ENCODE results near the gene LDB3.

Gene LDB3

DNA sequence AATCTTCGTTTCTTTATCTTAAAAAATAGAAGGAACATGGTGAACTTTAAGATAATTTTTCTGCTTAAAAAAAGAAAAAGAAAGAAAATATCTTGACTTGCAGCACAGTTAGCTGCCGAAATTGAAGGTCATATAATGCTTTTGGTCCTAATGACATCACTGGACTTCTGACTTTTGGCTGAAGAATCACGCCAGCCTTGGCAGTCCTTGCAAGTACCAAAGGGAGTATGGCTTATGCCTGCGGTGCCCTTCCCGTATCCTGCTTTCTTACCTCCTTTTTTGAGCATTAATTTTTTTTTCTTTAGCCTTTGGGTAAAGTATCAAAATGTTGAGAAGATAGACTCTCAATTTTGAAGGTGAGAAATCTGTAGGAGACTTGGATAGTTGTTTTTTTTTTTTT, 95.1 kb downstream of the LDB3 start:
- DNase-seq (ENCODE audit: low read depth) = no peak

DNA sequence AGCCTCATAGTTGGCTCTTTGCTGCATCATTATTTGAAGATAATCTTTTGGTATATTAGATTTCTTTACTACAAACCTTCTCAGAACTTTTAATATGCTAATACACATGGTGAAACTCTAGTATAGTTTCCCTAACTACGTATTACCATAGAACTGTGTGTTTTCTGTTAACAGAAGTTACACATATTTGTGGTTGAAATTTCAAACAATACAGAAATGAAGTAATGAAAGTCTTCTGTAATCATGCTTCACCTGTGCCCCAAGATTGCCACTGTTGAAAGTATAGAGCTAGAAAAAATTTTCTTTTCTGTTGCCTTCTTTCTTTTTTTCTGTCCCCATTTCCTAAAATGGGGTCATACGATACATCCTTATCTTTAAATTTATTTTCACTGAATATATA, 97.2 kb downstream of the LDB3 start:
- no peak for DNase-seq (ENCODE audit: low read depth)

DNA sequence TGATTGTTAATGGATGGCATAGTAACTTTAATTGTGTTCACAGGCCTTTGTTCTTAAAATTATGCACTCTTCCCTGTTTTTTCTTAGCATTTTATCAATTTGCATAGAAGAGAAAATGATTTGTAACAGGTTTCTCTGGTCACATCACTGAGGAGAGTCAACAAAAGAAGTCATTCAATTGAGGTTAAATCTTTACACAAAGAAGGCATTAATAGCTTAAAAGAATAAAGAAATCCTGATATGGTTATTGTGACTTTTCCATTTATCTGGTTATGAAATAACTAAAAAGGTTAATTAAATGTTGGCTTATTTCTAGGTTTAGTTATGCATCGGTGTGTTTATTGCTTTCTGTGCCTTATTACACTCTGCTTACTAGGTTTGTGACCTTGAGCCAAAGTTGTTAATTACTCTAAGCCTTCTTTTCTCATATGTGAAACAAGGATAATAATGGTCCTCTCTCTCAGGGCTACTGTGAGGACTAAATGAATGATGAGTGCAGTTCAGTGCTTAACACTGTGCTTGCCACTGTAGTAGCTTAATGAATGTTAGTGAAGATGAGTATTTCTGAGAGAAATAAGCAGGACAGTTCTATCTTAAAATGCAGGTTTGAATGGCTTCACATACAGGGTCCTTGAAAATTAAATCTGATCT, 100.2 kb downstream of the LDB3 start:
- no peak for DNase-seq (ENCODE audit: low read depth)

DNA sequence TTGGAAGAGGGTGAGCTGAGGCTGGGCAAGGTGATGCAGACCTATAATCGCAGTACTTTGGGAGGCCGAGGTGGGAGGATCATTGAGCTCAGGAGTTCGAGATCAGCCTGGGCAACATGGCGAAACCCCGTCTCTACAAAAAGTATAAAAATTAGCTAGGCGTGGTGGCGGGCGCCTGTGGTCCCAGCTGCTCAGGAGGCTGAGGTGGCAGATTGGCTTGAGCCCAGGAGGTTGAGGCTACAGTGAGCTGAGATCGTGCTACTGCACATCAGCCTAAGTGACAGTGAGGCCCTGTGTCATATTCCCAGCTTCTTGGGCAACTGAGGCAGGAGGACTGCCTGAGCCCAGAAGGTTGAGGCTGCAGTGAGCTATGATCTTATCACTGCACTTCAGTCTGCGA, 101.7 kb downstream of the LDB3 start:
- no peak for DNase-seq (ENCODE audit: low read depth)

DNA sequence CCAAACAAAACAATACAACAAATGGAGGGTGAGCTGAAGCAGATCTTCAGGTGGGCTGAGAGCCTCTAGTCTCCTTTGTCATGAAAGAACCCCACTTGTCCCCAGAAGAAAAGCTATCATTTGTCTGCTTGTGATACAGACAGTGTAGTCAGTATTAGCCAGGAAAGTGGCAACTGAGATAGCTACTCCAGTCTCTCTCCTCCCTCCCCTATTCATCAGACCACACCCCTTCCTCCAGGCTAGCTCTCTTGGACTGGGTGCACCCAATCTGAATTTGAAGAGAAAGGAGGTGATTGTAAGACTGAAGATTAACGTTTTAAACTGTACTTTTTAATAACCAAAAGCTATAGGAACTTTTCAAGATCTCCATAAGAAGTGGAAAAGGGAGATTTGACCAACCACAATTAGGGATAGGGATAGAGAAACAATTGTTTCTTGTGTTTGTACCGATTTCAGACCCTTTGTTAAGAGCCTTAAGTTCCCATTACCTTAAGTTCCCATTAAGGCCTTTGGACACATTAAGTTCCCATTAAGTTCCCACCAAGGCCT, 102.2 kb downstream of the LDB3 start:
- DNase-seq (ENCODE audit: low read depth) = no peak

DNA sequence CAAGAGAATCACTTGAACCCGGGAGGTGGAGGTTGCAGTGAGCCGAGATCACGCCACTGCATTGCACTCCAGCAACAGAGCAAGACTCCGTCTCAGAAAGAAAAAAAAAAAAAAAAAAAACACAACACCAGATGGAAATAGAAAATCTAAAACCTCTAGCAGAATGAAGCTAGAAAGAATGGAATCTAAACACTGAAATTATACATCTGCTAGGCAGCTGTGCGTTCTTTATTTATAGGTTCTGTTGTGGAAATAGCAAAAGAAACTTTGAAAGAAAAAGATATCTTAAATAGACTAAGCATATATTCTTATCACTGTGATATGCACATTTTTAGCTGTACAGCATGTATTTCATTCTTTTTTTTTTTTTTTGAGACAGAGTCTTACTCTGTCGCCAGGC, 105.2 kb downstream of the LDB3 start:
- DNase-seq (ENCODE audit: low read depth) = no peak

DNA sequence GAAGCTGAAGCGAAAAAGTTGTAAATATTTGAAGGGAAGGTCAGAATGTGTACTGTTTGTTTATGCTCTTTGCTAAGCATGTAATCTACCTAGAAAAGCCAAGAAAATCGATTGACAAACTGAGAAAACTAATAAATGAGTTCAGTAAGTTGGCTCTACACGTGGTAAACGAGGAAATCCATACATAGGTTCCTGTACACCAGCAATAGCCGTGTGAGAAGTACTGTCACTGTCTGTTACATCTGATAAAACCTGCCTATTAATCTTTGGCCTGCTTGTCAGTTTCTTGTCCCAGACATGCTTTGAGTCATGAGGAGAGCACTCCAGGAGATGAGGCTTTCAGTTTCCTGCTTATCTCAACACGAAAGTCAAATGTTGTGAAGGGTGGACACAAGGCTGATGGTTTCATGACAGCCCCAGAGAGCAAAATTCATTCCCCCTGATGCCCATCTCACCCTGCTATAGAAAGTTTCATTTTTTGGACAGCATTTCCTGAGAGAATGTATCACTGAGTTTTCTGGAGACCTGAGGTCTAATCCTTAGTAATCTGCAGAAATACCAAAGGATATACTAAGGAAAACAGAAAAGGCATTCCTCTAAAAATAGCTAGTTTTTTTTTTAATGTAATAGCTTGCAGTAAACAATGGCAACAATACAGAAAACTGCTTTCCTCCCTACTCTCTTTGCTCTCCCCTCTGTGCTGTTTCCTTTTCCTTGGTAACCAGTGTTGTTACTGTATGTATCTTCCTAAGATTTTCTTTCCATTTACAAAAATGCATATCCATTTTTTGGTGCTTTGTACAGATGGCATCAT, 107.0 kb downstream of the LDB3 start:
- no peak for DNase-seq (ENCODE audit: low read depth)

DNA sequence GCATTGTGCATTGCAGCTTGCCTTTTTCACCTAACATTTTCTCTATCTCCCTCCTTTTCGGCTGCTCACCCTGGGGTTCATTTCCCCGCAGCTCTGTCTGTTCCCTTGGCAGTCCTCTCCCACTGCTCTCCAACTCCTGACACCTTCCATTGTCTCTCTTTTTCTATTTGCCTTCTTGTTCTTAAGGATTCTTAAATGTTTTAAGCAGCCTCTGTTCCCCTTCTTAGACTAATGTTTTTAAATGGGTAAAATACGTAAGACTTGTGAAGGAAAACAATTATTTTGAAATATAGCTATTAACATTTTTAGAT, 107.5 kb downstream of the LDB3 start:
- no peak for DNase-seq (ENCODE audit: low read depth)

DNA sequence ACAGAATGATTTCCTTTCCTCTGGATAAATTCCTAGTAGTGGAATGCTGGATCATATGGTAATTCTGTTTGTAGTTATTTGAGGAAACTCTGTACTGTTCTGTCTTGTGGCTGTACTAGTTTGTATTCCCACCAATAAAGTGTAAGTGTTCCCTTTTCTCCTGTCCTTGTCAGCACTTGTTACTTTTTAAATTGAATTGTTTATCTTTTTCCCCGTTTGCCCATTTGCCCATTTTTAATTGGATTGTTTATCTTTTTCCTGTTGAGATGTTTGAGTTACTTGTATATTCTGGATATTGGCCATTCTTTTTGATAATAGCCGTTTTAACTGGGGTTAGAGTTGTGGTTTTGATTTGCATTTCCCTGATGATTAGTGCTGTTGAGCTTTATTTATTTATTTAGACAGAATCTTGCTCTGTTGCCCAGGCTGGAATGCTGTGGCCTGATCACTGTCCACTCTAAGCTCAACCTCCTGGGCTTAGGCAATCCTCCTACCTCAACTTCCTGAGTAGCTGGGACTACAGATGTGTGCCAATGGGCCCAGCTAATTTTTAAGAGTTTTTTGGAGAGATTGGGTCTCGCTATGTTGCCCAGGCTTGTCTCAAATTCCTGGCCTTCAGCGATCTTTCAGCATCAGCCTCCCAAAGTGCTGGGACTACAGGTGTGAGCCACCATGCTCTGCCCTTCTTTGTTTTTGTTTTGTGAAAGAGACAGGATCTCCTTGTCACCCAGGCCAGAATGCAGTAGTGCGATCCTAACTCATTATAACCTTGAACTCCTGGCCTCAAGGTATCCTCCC, 111.1 kb downstream of the LDB3 start:
- no peak for DNase-seq (ENCODE audit: low read depth)

DNA sequence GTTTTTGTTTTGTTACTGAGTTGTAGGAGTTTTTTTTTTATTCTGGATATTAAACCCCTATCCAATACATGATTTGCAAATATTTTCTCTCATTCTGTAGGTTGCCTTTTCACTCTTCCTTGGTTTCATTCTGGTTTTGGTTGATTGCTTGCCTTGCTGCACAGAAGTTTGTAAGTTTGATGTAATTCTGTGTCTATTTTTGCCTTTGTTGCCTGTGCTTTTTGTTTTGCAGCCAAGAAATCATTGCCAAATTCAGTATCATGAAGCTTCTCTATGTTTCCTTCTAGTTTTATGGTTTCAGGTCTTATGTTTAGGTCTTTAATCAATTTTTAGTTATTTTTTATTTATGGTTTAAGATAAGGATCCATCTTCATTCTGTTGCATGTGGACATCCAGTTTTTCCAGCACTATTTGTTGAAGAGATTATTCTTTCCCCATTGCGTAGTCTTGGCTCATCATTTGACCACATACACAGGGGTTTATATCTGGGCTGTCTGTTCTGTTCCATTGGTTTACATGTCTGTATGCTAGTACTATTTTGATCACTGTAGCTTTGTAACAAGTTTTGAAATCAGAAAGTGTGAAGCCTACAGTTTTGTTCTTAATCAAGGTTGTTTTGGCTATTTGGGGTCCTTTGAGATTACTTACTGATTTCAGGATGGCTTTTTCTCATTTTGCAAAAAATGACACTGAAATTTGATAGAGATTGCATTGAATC, 114.5 kb downstream of the LDB3 start:
- no peak for DNase-seq (ENCODE audit: low read depth)

DNA sequence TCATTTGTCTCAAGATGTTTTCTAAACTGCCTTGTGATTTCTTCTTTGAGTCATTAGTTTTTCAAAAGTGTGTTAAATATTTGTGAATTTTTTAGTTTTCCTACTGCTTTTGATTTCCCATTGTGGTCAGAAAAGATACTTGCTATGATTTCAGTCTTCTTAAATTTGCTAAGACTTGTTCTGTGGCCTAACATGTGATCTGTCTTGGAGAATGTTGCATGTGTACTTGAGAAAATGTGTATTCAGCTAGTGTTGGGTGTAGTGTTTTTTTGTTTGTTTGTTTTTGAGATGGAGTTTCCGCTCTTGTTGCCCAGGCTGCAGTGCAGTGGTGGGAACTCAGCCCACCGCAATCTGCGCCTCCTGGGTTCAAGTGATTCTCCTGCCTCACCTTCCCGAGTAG, 116.7 kb downstream of the LDB3 start:
- DNase-seq (ENCODE audit: low read depth) = no peak

All from stimulated activated CD8-positive, alpha-beta memory T cell treated with anti-CD3 and anti-CD28 coated beads, Interleukin-15, amount 100 ng/mL, for 1 hour (primary cell).